Measurements from ENCODE around the gene CTLA4.
A peak's percentile ranks its signal among the peaks of the same experiment; 100 is the strongest.

The CTLA4 gene

DNA sequence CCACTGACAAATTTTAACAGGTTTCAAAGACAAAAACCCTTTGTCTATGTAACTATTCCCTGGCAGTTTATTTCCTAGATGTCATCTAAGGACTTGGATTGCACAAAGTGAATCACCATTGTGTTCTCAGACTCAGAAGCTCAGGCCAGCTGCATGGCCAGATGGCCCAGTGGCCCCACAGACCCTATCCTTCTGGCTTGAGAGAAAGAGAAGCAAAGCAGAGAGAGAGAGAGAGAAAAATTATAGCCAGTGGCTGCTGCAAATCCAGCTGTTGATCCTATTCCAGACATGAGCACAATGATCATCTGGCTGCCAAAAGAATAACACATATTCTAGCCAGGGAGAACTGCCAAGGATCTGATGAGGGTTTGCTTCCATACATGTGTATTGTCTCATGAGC, 25.8 kb downstream of the CTLA4 start:
- no peak for DNase-seq

DNA sequence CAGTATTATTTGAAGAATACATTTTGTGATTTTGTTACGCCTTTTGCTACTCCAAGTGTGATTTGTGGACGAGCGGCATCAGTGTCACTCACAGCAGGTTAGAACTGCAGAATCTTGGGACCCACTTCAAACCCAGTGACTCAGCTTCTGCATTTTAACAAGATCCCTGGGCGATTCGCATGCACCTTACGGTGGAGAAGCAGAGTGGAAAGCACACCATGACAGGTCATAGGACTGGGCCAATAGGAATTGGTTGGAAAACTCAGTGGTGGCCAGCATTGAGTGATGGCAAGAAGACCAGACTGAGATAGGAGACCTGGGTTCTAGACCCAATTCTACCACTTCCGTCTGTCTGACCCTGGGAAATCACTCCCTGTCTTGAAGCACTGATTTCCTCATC, 26.3 kb downstream of the CTLA4 start:
- peak; percentile 37 for DNase-seq

DNA sequence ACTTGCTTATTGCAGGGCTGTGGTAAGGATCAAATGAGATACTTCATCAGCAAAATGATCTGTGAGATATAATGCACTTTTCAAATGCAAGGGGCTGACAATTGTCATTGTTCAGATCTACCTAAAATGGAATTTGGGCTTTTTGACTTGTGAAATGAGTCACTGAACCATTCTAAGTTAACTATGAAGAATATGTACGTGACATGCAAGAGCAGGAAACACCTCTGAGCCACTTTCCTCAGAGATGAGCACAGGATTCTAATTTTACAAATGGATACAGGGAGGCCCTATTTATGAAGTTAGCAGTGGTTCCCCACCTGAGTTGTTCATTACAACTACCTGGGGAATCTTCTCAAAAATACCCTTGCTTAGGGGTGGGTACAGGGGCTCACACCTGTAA, 26.7 kb downstream of the CTLA4 start:
- DNase-seq, result no peak

DNA sequence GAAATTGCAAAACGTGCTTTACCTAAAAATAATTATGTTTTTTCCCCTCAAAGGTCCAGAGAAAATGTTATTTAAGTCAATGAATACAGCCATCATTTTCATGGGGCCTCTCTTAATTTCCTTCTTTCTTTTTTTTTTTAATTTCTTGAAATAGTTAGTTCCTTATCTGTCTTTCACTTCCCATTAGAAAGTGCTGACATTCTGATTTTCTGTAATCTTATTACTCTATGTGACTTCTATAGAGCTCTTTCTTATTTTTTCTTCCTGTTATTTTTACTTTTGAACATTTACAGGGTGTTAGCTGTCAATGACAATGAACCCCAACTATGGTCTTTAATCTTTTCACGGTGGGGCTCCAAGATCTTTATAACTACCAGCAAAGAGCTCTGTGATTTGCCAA, 30.0 kb downstream of the CTLA4 start:
- DNase-seq, result no peak

DNA sequence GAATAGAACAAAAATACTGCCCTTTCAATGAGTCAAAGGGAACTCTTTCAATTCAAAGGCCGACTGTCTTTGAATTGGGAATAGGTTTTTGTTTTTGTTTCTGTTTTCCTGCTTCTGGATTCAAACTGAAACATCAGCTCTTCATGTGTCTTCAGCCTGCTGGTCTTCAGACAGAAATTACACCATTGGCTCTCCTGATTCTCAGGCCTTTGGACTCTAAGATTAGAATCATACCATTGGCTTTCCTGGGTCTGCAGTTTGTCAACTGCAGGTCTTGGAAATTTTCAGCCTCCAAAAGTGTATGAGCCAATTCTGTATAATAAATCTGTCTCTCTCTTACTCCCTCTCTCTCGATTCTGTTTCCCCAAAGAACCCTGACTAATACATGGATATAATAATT, 31.1 kb downstream of the CTLA4 start:
- DNase-seq, result no peak

DNA sequence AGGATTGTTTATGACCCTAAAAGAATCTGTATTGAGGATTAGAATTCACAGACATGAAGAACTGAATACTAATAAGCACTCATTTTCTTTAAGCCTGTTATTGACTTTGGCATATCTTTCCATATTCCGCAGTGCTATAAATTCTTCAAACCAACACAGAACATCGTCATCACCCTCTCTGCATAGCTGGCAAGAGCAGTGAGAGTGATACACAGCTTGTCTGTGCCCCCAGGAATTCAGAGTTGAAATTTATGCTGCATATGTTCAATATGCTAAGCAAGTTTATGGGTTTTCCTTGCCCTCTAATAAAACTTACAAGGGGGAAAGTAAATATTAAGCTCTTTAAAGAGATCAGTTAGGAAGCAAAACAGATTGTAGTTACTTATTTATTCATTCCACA, 32.7 kb downstream of the CTLA4 start:
- DNase-seq, result no peak

DNA sequence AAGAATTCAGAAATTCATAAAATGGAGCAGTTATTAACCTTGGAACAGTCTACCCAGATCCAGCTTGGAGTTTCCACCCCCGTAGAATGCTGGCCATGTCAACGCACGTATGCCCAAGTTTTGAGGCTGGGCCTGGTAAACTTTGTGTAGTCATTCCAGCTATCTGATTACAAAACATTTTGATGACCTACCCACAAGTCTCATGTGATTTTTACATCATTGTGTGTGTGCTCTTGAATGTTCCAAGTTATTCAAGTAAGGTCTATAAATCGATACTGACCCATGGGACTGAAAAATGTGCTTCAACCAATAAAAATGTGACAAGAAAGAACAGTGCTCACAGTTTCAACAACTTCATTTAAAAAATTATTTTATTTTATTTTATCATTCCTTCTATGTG, 36.5 kb downstream of the CTLA4 start:
- no peak for DNase-seq

DNA sequence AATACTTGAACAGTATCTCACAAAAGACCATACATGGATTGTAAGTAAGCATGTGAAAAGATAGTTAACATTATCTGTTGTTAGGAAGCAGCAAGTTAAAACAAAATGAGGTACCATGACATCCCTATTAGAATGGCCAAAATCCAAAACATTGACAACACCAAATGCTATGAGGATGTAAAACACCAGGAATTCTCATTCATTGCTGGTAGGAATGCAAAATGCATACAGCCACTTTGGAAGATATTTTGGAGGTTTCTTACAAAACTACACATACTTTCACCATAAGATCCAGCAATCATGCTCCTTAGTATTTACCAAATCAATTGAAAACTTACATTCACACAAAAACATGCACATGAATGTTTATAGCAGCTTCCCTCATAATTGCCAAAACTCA, 38.1 kb downstream of the CTLA4 start:
- DNase-seq, result no peak

DNA sequence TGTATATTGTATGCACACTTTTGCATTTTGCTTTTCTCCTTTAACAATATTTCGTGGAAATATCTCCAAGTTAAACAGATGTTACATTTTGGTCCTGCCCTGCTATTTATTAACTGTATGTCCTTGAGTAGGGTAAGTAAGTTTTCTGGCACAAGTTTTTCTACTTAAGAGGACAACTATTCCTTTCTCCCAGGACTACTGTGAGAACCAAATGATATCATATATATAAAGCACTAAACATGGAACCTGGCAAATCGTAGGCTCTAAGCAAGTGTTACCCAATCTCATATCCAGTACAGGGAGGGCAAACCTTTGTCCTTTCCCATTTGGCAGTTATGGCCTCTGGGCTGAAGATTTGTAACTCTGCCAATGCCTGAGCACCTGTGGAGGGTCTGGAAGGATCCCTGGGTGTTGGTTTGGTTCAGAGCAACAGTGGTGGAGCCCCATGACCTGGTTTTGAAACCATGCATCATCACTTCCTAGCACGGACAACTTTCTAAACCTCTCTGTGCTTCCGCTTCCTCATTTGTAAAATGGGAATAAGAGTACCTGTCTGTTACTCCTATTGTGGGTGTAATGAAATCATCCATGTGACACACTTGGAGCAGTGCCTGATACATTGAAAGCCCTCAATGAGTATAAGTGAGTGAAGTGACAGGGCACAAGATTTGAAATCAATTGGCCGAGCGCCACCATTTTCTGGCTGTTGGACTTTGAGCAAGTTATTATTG, 40.7 kb downstream of the CTLA4 start:
- DNase-seq, result no peak

DNA sequence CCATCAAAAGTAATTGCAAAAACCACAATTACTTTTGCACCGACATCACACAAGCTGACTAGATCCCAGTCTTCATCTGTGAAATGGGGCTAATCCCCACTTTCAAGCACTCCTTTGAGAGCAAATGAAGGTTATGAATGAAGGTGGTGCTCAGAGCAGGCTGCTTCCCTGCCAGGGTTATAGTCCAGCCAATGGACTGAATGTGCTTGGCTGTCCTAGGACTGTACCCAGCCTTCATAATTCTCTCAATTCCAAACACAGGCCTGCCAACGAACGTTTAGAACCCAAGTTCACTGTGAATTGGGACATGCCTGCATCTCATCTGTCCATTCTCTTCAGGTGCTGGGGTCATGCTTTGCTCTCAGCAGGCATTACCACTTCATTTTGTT, 41.2 kb downstream of the CTLA4 start:
- no peak for DNase-seq

DNA sequence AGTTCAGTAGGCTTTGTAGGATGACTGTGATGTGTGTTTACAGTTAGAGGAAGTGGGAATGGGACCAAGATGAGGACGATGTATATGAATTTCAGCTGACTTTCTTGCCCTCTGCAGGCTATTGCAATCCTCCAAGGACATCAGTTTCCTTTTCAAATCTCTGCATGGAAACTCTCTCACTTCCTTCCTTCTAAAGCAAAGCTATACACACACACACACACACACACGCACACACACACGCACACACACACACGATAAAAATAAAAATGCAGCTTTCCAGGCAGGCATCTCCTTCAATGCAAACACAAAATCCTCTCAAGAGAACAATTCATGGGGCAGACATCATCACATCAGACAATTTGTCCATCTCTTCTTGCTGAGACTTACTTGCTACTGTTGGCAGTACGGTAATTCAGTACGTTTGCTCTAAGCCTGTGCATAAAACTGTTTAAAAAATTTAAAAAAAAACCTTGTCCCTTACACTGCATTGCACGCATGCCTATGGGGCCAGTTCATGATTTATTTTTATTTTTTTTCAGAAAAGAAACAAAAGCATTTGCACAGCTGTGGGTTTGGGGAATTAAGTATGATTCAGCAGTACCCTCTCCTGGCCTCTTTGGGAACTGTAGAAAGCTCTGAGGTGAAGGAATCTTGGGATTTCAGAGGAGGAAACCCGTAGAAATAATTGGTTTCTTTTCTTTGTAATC, 41.8 kb downstream of the CTLA4 start:
- no peak for DNase-seq

DNA sequence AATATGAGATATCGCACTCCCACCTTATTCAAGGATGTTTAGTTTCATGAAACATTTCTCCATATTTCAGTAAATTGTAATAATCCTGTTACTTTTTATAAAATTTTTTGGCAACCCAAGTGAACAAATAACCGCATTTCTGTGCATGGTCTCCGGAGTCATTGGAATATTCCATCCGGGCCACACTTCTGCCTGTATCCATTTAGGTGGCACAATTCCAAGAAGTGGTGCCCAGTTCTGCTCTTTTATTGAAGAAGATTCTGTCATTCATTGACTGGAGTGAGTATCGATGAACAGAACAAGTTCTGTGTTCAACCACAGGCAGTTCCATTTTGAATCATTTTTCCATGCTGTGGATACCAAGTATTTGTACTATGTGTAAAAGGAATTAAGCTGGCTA, 42.4 kb downstream of the CTLA4 start:
- DNase-seq, result no peak

DNA sequence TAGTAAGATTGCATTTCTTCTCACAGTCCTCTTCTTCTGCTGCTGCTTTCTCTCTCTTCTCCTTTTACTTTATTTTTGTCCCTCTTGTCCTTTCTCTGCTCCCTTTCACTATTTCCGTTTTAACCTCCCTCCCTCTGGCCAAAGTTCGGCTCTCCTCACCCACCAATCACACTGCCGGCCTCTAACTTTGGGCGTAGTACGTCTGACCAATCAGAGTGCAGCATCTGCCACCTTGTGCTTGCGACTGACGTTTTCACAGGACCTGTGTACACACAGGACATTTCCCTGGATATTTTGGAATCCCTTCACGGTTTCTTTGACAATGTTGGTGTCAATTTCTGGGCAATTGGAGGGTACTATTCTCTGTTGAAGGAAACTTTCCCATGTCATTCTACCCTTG, 46.4 kb downstream of the CTLA4 start:
- DNase-seq, result no peak

DNA sequence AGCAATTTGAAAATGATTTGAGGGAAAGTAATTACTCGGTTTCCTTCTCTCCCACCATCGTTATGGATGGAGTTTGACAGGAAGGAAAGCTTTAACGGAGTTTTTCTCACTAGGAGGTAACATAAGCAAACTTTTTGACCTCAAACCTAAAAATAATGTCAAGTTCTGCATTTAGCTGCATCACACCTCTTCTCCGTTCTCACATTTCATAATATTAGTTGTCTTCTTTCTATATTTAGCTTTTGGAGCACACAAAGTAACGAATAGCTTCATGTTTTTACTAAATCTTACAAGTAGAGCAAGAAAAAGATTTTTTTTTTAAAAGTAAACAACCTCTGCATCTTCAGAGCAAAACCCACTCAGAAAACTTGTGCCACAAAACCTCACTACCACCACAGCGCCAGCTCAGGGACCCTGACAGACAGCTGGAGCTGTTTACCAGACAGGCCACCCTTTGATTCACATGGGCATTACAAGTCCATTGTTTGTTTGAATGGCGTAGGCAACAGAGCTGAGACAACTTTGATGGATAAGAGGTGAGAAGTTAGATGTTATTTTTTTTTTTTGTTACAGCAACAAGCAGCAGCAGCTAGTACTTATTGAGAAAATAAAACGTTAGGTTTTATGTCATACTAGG, 47.1 kb downstream of the CTLA4 start:
- no peak for DNase-seq

DNA sequence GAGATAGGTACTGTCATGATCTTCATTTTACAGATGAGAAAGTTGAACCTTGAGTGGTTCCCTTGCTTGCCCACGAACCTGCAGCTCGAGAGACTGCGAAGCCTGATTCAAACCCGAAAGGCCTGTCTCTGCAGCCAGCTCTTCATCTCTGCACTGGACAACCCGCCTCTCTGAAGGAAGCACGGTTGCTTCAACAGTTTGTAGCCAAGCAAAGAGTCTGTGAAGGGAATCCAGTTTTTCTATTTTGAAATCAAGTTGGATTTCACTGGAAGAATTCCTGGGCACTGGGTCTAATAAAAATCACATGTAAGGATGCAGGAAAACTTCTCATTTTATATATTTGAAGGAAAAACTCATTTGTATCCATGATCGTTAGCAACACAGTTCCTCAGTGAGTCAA, 47.7 kb downstream of the CTLA4 start:
- DNase-seq, result no peak

DNA sequence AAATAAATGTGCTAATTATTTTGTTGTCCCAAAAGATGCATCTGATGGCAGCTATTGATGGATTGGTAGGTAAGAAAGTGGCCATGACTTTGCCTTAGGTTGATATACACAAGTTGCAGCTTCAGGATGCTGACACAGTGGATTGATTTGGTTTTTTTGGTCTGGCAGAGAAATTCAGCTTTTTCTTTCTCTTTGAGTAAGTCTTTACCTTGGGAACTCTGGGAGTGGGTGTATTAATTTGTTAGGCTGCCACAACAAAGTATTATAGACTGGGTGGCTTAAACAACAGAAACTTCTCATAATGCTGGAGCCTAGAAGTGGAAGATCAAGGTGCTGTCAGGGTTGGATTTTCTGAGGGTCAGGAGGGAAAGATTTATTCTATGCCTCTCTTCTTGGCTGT, 49.2 kb downstream of the CTLA4 start:
- no peak for DNase-seq

DNA sequence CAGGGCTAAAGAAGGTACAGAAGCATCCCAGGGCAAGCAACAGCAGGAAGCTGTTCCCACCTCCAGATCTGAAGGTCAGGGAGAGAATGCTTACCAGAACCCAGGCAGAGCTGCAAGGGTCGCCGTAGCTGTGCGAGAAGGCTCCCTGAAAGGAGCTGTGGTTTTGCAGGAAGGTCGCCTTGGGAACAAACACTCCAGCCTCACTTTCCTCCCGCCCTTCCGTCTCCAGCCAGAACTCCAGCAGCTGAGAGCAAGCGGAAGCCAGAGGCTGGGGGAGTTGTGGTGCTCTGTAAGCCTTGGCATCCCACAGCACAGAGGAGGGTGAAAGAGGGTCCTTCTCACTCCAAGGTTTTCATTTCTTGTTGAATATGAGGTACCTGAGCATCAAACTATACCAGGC, 50.7 kb downstream of the CTLA4 start:
- DNase-seq, result no peak

DNA sequence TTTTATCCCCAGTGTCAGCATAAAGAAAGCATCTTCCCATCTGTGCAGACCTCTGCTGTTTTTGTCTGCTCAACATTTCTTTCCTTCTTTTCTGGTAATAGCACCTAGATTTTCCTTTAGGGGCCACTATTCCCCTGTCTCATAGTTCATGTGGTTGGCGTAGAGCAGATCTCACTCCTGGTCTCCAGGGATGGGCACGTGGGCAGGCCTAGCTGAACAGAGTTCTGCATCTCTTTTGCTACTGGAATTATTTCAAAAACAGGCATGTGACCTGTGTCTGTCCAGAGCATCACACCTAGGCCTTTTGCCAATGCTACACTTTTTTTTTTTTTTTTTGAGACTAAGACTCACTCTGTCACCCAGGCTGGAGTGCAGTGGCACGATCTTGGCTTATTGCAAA, 51.3 kb downstream of the CTLA4 start:
- no peak for DNase-seq

Measured in stimulated activated CD4-positive, alpha-beta T cell treated with anti-CD3 and anti-CD28 coated beads, Interleukin-1b, Interleukin-23, amount 100 ng/mL, for 48 hours (primary cell).